ENCODE data around the gene INTS13. TPM values are rescaled to one million over a fixed set of nuclear protein-coding genes. Genes with fewer than 3 reads are reported as not detected.

Gene INTS13
- total RNA-seq, 1 donor from 2014 or later = 70.8 TPM

DNA sequence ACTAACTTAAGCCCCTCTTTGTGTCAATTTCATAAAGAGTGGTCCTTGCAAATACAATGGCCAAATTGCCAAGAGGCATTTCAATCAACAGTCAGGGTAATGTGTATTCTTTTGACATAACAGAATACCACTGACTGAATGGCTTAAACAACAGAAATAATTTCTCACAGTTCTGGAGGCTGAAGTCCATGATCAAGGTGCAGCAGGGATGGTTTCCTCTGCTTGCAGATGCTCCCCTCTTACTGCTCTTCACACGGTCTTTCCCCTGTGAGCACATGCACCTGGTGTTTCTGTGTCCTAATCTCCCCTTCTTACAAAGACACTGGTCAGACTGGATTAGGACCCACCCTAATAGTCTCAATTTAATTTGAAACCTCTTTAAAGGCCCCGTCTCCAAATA lies 32.4 kb upstream of the INTS13 start:
- Mint-ChIP-seq H3K36me3 (peaks cover 22% of the 10 kb centered on the region), H3K27me3 (ENCODE audit: insufficient read depth, low read depth) (no peaks in the 10 kb centered on the region), H3K4me3 (no peak overlapping the region), H3K9me3 (no peaks in the 10 kb centered on the region), H3K27ac (no peak overlapping the region), H3K4me1 (no peaks in the 10 kb centered on the region)
- Histone ChIP-seq H3K4me2 (no peak overlapping the region), H3K9ac (no peak overlapping the region), H3K4me3 (no peak overlapping the region), H3K36me3 (peaks cover 4% of the 10 kb centered on the region), H3F3A (ENCODE audit: low read depth) (no peaks in the 10 kb centered on the region), H3K27me3 (no peaks in the 10 kb centered on the region), H3K4me1 (no peaks in the 10 kb centered on the region), H3K79me2 (ENCODE audit: low read depth) (no peaks in the 10 kb centered on the region), H2AFZ (replicated peaks) (no peak overlapping the region), H3K27ac (no peak overlapping the region), H3K9me3 (ENCODE audit: low read depth) (no peaks in the 10 kb centered on the region), H4K20me1 (ENCODE audit: low read depth) (no peaks in the 10 kb centered on the region)
- no peak for DNase-seq (ENCODE audit: low spot score)
- TF ChIP-seq, protein P1, sequence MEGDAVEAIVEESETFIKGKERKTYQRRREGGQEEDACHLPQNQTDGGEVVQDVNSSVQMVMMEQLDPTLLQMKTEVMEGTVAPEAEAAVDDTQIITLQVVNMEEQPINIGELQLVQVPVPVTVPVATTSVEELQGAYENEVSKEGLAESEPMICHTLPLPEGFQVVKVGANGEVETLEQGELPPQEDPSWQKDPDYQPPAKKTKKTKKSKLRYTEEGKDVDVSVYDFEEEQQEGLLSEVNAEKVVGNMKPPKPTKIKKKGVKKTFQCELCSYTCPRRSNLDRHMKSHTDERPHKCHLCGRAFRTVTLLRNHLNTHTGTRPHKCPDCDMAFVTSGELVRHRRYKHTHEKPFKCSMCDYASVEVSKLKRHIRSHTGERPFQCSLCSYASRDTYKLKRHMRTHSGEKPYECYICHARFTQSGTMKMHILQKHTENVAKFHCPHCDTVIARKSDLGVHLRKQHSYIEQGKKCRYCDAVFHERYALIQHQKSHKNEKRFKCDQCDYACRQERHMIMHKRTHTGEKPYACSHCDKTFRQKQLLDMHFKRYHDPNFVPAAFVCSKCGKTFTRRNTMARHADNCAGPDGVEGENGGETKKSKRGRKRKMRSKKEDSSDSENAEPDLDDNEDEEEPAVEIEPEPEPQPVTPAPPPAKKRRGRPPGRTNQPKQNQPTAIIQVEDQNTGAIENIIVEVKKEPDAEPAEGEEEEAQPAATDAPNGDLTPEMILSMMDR (IDR thresholded peaks at IDR 0.05) = no peak
- TF ChIP-seq EZH2 (IDR thresholded peaks at IDR 0.05) (no peak), EZH2phosphoT487 (IDR thresholded peaks at IDR 0.05) (no peak)

DNA sequence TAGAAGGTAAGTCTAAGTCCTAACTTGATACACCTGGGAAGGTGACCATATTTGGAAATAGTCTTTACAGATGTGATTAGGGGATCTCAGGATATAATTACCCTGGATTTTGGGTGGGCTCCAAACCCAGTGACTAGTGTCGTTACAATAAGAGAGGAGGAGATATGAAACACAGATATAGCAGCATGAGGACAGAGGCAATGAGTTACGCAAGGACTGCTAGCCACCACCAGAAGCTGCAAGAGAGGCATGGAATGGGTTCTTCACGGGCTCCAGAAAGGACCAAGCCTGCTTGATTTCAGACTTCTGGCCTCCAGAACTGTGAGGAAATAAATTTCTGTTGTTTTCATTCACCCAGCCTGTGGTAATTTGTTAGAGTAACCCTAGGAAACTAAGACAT lies 29.1 kb upstream of the INTS13 start:
- TF ChIP-seq EZH2 (IDR thresholded peaks at IDR 0.05) (no peak), EZH2phosphoT487 (IDR thresholded peaks at IDR 0.05) (no peak)
- TF ChIP-seq, protein P1 (IDR thresholded peaks at IDR 0.05) = no peak
- Histone ChIP-seq H3F3A (ENCODE audit: low read depth) (no peaks in the 10 kb centered on the region), H3K9ac (no peak overlapping the region), H3K27me3 (no peaks in the 10 kb centered on the region), H3K27ac (no peak overlapping the region), H3K79me2 (ENCODE audit: low read depth) (no peaks in the 10 kb centered on the region), H3K4me3 (no peak overlapping the region), H3K9me3 (ENCODE audit: low read depth) (no peaks in the 10 kb centered on the region), H3K36me3 (peaks cover 7% of the 10 kb centered on the region), H2AFZ (replicated peaks) (no peak overlapping the region), H4K20me1 (ENCODE audit: low read depth) (no peaks in the 10 kb centered on the region), H3K4me2 (no peak overlapping the region), H3K4me1 (no peaks in the 10 kb centered on the region)
- Mint-ChIP-seq H3K27me3 (ENCODE audit: insufficient read depth, low read depth) (no peaks in the 10 kb centered on the region), H3K4me1 (no peaks in the 10 kb centered on the region), H3K9me3 (no peaks in the 10 kb centered on the region), H3K4me3 (no peak overlapping the region), H3K27ac (no peak overlapping the region), H3K36me3 (peaks cover 9% of the 10 kb centered on the region)
- DNase-seq (ENCODE audit: low spot score) = no peak

DNA sequence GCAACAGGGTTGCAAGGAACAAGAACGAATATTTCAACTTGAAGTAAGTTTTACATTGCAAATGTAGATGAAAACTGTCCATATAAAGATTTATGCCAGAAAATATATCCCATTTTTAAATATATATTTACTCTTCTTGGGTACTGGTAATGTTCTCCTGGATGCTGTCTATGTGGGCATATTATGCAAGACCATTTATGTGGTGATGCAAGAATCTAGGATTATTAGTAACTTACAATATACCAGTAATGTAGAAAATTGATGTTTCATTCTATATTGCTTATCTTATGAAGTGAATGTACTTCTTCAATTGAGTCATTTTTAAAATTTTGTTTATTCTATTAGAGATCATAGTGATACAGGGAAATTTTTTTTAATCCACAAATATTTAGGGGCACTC lies 25.6 kb upstream of the INTS13 start:
- Mint-ChIP-seq H3K36me3 (peaks cover 9% of the 10 kb centered on the region), H3K4me3 (no peak overlapping the region), H3K9me3 (no peaks in the 10 kb centered on the region), H3K27ac (no peak overlapping the region), H3K4me1 (no peaks in the 10 kb centered on the region), H3K27me3 (ENCODE audit: insufficient read depth, low read depth) (no peaks in the 10 kb centered on the region)
- Histone ChIP-seq H3K36me3 (peaks cover 11% of the 10 kb centered on the region), H3K79me2 (ENCODE audit: low read depth) (no peaks in the 10 kb centered on the region), H4K20me1 (ENCODE audit: low read depth) (no peaks in the 10 kb centered on the region), H3K9ac (no peak overlapping the region), H3K27ac (no peak overlapping the region), H2AFZ (replicated peaks) (no peak overlapping the region), H3K4me2 (no peak overlapping the region), H3K27me3 (no peaks in the 10 kb centered on the region), H3K9me3 (ENCODE audit: low read depth) (no peaks in the 10 kb centered on the region), H3F3A (ENCODE audit: low read depth) (no peaks in the 10 kb centered on the region), H3K4me1 (no peaks in the 10 kb centered on the region), H3K4me3 (no peak overlapping the region)
- TF ChIP-seq EZH2phosphoT487 (IDR thresholded peaks at IDR 0.05) (no peak), EZH2 (IDR thresholded peaks at IDR 0.05) (no peak)
- TF ChIP-seq, protein P1 (IDR thresholded peaks at IDR 0.05) = no peak
- DNase-seq (ENCODE audit: low spot score) = no peak
